OCI-LY1 (cell line): Measurements from ENCODE around the gene TXNDC16.

Experiments
- EZH2 ChIP-seq: fragments of 200-600 bp; sonication (generic), shearing (Covaris generic); IDR thresholded peaks from 2 replicates; pipeline ENCODE4 v1.8.0; 2017; ENCODE audit warnings: borderline replicate concordance, mixed run types, mild to moderate bottlenecking, antibody characterized with exemption, low read length, moderate library complexity, mixed read lengths
- TF ChIP-seq, protein P1 (sequence below): fragments of 200-600 bp; sonication (generic), shearing (Covaris generic); IDR thresholded peaks from 2 replicates; pipeline ENCODE4 v1.5.1; 2017; ENCODE audit warnings: mild to moderate bottlenecking, antibody characterized with exemption, low read length, moderate library complexity, mixed read lengths

GRCh38 chr14:52395728-52396127 is 156.6 kb downstream of the TXNDC16 start:
- TF ChIP-seq, protein P1, sequence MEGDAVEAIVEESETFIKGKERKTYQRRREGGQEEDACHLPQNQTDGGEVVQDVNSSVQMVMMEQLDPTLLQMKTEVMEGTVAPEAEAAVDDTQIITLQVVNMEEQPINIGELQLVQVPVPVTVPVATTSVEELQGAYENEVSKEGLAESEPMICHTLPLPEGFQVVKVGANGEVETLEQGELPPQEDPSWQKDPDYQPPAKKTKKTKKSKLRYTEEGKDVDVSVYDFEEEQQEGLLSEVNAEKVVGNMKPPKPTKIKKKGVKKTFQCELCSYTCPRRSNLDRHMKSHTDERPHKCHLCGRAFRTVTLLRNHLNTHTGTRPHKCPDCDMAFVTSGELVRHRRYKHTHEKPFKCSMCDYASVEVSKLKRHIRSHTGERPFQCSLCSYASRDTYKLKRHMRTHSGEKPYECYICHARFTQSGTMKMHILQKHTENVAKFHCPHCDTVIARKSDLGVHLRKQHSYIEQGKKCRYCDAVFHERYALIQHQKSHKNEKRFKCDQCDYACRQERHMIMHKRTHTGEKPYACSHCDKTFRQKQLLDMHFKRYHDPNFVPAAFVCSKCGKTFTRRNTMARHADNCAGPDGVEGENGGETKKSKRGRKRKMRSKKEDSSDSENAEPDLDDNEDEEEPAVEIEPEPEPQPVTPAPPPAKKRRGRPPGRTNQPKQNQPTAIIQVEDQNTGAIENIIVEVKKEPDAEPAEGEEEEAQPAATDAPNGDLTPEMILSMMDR, result no peak
- no peak for TF ChIP-seq EZH2
